GM18498 (cell line): ENCODE data around the gene RPP14.

Experiments used
- ATAC-seq: cut with Tn5 transposase; IDR thresholded peaks from one replicate; pipeline ENCODE4 v1.9.1; 2021; ENCODE audit warnings: mild to moderate bottlenecking, moderate library complexity; ENCODE audit not compliant: unreplicated experiment

RPP14 gene

DNA sequence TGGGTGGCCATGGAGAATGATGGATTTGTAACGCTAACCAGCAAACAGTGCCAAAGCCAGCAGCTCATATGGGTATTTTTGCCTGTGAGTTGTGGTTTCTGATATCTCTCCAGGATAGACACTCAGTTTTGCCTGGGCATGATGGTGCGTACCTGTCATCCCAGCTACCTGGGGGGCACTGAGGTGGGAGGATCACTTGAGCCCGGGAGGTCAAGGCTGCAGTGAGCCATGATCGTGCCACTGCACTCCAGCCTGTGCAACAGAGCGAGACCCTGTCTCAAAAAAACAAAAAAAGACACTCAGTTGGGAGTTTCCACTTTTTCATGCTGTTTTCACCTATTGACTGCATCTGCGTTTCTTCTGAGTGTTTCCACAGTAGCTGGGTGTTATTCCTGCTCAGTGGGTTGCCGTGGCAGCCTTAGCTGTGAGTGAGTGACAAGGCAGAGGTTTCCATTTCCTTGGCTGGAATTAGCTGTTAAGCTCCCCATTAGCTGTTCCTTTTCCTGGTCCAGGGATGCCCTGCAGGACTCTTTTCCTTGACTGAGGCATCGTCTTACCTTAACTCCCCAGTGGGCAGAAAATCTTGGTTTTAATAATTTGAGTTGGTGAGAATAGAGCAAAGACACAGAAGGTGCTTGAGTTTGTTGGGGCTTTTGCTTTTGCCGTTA is 14.2 kb upstream of the RPP14 start:
- ATAC-seq = no peak

DNA sequence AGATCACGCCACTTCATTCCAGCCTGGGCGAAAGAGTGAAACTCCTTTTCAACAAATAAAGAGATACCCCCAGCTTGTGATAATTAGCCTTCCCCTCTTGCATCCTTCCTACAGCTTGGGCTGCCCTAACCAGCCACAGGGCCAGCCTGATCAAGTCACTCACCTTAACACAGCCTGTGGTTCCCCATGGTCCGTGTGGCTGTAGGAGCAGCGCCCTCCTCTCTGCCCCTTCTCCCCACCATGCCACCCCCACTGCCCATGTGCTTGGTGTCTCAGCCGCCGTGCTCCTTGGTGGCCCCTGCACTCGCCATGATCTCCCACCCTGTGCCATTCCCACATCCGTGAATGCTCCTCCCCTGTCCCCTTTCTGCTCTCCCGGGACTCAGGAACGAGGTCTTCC is 13.2 kb upstream of the RPP14 start:
- no peak for ATAC-seq

DNA sequence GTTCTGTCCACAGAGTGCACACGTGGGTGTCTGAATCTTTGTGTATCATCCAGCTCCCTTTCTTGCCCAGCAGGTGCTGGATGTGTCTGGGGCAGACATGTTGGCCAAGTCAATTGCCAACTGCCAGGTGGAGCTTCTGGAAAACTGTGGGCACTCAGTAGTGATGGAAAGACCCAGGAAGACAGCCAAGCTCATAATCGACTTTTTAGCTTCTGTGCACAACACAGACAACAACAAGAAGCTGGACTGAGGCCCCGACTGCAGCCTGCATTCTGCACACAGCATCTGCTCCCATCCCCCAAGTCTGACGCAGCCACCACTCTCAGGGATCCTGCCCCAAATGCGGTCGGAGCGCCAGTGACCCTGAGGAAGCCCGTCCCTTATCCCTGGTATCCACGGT is 12.5 kb upstream of the RPP14 start:
- ATAC-seq = no peak

DNA sequence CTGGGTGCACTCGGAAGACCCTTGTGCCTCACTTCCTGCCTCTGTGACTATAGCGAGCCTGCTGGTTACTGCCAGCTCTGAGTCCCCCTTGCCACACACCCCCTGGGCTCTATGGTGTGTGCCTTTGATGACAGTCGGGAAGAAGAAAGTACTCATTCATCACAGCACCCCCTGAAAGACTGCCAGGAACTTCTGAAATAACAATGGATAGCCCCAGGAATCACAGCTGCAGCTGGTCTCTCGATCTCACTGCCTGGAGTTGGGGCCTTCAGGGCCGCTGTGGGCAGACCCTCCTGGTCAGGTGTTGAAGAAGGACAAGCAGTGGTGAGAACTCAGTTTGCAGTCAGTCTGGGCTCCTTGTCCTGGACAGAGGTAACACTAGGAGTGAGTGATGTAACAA is 9.8 kb upstream of the RPP14 start:
- no peak for ATAC-seq

DNA sequence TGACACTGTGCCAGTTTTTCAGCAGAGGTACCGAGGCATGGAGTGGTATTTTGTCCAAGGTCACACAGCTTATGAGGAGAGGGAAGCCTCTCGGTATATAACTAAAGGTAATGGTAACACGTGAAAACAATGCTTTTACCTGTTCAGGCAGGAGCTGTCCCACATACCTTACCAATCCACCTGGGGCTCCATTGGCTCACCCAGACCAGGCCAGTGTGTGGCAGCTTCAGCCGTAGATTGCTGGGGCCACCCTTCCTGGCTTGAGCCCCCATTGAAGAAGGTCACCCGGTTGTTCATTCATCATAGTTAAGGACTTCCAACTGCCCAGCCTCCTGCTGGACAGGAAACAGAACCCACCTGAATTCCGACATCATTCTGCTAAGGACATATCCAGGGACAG is 9.2 kb upstream of the RPP14 start:
- ATAC-seq = no peak

DNA sequence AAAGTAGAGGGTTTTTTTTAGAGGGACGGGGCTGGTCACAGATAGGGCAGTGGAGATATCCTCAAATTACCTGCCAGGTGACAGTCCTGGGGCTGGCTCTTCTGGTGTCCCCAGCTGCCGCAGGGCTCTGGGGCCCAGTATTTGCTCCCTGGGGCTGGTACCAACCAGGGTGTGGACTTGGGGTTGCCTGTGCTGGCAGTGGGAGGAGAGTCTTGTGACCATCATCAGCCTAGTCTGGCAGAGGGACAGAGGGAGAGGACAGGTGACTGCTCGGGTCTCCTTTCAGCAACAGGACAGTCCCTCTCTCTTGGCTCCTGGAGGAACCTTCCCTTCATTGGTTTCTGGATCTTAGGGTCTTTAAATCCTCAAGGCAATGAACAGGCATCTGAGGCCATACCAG is 7.9 kb upstream of the RPP14 start:
- ATAC-seq = no peak

DNA sequence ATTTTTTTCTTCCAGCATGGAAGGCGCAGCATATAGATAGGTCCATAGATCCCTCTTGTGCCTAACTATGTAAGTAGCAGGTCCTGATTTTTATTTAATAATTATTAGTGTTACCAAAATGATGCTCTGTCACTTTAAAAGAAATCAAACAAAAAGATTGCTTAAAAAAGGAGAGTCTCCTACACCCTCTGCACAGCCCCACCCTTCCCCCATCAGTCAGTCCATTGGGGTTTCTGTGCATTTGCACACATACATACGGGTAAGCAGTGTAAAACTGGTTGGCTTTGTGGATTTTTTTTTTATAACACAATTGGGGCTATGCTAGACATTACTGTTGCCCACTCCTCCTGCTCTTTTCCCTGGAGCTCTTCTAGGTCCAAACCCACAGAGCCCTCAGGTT is 7.0 kb upstream of the RPP14 start:
- no peak for ATAC-seq

DNA sequence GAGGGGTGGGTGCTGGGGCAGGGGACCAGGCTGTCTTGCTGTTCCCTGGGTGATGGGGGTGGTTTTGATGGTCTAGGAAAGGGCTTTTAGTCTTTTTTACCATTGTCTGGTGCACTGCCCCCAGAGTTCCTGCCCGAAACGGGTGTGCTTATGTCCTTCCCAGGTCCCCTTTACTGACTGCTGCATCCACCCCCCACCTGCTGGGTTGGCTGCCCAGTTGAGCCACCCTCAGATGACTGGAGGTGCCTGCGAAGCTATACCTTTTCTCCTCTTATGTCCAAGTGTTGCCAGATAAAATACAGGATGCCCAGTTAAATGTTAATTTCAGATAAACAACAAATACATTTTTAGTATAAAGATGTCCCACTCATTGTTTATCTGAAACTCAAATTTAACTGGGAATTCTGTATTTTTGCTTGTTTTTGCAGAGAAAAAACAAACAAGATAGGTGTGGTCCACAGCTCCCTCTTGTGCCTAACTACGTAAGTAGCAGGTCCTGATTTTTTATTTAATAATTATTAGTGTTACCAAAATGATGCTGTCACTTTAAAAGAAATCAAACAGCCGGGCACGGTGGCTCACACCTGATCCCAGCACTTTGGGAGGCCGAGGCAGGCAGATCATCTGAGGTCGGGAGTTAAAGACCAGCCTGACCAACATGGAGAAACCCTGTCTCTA is 6.1 kb upstream of the RPP14 start:
- ATAC-seq = no peak

DNA sequence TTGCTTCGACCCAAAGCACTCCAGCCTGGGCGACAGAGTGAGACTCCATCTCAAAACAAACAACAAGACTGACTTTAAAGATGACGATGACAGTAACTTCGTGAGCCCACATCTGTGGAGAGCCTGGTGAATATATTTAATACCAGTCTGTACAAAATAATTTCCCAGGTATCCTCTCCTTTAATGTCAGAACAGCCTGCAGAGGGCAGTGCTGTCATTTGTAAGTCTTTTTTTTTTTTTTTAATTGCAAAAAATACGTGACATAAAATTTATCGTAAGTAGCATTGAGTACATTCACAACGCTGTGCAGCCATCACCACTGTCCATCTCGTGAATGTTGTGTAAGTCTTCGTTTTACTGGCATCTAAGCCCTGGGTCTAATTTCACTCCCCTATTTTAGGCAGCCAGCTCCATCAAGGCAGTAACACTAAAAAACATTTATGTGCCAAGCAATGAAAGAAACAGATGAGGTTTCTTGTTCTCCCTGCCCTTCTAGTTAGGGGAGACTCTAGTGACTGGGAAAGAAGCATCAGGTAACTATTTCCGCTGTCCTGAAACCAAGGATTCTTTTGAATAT is 1.7 kb downstream of the RPP14 start:
- no peak for ATAC-seq

DNA sequence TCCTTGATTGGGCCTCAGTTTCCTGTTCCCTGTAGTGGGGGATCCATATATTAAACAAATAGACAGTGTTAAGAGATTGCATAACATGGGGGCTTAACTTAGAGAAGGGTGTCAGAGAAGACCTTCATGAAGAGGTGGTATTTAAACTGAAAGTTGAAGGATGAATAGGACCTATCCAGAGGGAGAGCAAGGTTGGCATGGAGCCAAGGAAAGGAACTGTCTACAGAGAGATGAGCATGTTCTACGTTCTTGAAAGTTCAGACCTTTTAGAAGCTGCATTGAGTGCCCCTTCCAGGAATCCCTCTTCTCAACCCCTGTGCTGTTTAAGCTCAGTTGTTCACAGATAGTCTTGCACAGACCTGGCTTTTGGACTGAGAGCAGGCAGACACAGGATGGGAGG is 2.7 kb downstream of the RPP14 start:
- no peak for ATAC-seq

DNA sequence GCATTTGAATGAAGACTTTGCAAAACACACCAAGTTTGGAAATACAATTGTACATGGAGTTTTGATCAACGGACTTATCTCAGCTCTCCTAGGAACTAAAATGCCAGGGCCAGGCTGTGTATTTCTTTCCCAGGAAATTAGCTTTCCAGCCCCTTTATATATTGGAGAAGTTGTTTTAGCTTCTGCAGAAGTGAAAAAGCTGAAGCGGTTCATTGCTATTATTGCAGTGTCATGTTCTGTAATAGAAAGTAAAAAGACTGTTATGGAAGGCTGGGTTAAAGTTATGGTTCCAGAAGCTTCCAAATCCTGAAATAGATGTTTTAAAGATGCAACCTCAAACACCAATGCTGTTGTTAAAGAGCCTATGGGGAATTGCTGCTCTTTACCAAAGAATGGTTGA is 11.8 kb downstream of the RPP14 start:
- ATAC-seq = no peak

DNA sequence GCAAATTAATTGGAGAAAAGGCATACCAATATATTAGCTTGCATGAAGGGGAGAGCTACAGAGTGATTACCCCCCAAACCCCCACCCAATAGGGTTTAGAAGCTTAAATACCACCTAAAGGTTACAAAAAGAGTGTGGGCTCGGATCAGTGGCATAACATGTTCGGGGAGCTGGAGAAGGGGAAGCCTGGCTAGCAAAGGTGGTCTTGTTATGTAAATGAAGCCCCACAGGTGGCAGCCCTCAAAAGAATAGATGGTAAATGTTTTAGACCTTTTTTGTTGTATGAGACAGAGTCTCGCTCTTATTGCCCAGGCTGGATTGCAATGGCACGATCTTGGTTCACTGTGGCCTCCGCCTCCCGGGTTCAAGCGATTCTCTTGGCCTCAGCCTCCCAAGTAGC is 15.7 kb downstream of the RPP14 start:
- no peak for ATAC-seq

DNA sequence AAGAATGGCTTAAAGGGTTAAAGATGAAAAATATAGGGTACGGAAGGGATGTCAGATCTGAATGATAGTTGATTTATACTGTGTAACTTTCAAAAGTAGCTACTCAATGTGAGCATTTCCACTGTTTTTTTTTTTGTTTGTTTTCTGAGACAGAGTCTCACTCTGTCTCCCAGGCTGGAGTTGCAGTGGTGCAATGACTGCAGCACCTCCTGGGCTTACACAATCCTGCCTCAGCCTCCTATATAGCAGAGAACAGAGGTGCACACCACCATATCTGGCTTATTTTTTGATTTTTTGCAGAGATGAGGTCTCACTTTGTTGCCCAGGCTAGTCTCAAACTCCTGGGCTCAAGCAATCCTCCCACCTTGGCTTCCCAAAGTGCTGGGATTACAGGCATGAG is 16.7 kb downstream of the RPP14 start:
- no peak for ATAC-seq

DNA sequence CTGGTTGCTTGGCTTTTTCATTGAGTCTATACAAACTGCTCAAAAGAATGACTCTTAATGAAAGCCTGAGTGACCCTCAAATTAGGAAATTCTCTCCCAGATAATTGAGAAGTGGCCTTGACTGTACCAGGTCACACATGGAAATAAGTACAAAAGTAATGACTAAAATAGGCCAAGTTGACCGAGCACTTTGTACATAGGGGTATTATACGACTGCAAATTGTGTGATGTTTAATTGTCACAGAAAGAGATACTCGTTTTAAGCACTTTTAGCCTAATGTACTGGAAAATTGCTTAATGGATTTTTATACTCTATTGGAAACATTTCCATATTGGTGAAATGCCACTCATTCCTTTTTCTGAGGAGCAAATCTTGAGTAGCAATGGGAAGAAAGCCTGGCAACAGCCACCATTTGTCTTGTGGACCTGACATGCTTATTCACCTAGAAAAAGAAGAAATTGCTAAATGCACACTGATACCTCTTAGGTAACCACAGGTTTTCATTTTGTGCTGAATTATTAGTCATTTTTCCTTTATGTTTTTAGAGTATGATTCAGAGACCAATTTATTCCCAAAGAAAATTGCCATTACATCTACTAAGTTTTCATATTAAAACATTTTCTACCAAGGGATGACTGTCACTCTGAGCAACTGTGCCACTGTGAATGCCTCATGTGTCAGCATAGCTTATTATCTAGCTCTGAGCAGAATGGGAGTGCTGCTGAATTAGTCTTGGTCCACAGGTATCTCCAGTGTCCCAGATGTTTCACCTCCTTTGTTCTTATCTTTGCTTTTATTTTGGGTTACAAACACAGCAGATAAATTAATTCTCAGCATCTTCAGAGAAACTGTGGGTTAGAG is 17.7 kb downstream of the RPP14 start:
- no peak for ATAC-seq

DNA sequence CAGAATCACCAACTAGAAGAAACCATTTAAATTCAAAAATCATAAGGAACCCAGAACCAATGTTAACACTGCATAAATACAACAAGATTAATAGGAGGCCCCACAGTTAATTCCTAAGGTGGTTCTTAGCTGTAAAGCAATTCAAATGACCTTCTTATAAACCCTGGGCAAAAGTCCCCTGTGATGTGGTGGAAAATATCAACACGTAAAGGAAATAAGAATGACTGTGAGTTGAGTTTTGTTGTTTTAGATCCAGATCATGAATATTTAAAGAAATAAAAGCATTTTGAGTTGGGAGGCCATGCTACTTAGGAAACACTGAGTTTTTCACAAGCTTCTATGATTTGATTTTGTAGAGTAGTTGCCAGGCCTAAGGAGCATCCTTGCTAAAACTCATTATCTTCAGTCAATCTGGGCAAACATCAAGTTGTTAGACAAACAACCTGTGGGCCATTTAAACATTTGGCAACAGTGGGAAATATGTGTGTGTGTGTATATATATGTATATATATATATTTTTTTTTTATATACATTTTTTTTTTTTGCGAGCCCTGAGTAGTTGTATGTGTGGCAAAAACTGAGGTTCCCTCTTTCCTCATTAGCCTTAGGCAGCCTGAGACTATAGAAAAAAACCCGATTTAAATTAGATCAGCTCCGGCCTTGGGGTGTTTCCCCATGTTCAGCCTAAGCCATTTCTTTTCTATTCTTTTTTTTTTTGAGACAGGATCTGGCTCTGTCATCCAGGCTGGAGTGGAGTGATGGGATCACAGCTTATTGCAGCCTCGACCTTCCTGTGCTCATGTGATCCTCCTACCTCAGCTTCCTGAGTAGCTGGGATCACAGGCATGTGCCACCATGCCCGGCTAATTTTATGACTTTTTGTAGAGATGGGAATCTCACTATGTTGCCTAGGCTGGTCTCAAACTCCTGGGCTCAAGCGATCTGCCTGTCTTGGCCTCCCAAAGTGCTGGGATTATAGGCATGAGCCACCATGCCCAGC is 18.6 kb downstream of the RPP14 start:
- no peak for ATAC-seq

DNA sequence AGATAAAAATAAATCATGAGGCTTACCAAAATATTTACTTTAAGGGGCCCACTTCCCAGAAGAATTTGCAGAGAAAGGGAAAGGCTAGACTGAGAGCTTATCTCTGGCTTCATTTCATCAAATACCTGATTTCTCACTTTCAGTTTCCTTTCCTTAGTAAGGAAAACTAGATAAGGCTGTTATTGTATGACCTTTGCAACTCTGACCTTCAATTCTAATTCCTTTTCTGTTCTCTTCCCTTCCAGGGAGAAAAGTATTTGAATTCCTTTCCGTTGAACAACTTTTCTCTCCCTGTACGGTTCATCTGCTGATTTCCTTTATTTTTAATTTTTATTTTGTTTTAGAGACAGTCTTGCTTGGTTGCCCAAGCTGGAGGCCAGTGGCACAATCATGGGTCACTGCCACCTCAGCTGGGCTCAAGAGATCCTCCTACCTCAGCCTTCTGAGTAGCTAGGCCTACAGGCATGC is 19.5 kb downstream of the RPP14 start:
- no peak for ATAC-seq

DNA sequence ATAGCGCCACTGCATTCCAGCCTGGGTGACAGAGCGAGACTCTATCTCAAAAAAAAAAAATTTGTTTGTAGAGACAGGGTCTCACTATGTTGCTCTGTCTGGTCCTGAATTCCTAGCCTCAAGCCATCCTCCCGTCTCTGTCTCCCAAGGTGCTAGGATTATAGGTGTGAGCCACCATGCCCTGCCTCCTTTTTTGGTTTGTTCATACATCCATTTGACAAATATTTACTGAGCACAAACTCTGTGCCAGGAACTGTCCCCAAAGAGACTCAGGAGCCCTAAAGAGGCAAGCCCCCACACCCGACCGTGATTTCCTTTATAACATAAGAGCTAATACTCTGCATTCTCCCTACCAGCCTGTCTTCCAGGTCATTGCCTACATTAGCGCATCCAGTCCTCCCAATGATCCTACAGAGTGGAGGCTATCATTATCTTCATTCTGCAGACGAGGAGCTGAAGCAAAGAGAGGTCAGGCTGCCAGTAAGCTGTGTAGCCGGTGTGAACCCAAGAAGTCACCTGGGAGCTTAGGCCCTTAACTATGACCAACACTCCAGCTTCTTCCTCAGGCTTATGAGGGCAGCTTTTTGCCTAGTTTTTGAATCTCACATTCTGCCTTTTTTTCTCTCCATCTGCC is 20.3 kb downstream of the RPP14 start:
- ATAC-seq = no peak

DNA sequence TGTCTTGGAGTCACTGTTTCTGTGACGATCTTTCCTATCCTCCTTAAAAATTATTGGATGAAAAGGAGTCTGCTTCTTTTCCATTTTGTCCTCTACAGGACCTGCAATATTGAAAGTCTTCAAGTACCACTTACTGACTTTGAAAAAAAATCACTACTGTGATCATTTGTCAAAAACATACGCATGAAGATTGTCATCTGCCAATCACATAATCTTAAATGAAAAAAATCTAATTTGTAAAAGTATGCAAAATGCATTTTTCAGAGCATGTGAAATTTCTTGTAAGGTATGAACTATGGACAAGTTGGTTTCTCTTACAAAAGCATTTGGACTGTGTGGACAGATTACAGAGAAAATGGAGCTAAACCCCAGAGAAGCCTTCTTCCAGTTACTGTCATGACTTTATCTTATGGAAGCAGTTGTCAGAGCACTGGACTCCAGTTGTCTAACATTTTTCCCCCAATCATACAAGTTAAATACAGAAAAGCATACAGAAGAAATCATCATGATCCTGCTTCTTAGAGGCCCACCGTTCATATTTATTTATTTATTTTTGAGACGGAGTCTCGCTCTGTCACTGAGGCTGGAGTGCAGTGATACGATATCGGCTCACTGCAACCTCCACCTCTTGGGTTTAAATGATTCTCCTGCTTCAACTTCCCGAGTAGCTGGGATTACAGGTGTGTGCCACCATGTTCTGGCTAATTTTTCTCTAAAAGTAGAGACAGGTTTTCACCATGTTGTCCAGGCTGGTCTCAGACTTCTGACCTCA is 23.3 kb downstream of the RPP14 start:
- ATAC-seq = no peak

DNA sequence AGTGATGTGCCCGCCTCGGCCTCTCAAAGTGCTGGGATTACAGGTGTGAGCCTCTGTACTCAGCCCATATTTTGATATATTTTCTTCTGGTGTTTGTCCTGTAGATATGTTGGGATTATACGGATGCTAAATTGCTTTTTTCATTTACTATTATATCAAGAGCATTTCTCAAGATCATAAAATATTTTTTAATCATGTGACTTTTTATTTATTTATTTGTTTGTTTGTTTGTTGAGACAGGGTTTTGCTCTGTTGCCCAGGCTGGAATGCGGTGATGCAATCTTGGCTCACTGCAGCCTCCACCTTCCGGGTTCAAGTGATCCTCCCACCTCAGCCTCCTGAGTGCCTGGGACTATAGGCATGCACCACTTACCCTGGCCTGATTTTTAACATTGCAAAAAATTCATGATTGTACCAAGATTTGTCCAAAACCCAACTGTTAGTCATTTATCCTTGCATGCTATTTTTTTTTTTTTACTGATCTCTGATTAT is 23.9 kb downstream of the RPP14 start:
- no peak for ATAC-seq
